Nephron progenitor cell (in vitro differentiated cells): ENCODE measurements around the gene FBXL15.
A peak's percentile ranks its signal among the peaks of the same experiment; 100 is the strongest.

Experiments used
- DNase-seq: peaks from one replicate; pipeline ENCODE4 v3.0.0; 2021
- H3K27ac Mint-ChIP-seq: 2 replicates; pipeline ENCODE4 v1.8.0; 2021; ENCODE audit warnings: mild to moderate bottlenecking, moderate library complexity, mixed read lengths
- H3K27me3 Mint-ChIP-seq: 2 replicates; pipeline ENCODE4 v1.8.0; 2021; ENCODE audit warnings: mild to moderate bottlenecking, low read depth, mixed read lengths; ENCODE audit not compliant: poor library complexity
- H3K36me3 Mint-ChIP-seq: 2 replicates; pipeline ENCODE4 v1.8.0; 2021; ENCODE audit warnings: low read depth, mixed read lengths
- H3K4me1 Mint-ChIP-seq: 2 replicates; pipeline ENCODE4 v1.8.0; 2021; ENCODE audit warnings: mixed read lengths
- H3K4me3 Mint-ChIP-seq: 2 replicates; pipeline ENCODE4 v1.8.0; 2021; ENCODE audit warnings: mild to moderate bottlenecking, moderate library complexity, mixed read lengths
- H3K9me3 Mint-ChIP-seq: 2 replicates; pipeline ENCODE4 v1.8.0; 2021; ENCODE audit warnings: mild to moderate bottlenecking, moderate library complexity, mixed read lengths
- TF ChIP-seq, protein P1 (sequence below): fragments of 200-600 bp; sonication (generic); IDR thresholded peaks from 2 replicates; pipeline ENCODE4 v1.5.0; 2021; ENCODE audit warnings: antibody characterized with exemption

The FBXL15 gene

DNA sequence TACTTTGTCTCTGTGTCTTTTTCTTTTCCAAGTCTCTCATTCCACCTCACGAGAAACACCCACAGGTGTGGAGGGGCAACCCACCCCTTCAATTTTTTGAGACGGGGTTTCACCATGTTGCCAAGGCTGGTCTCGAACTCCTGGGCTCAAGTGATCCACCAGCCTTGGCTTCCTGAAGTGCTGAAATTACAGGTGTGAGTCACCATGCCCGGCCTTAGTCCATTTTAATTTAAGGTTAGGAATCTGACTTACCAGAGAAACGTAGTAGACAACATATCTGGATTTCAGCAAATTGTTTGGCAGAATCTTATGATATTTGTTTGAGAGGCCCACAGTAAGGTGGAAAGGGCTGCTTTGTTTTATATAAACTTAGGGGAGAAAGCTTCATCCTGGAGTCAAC, 28.3 kb upstream of the FBXL15 start:
- no peak overlapping the region for H3K27ac Mint-ChIP-seq
- peaks cover 28% of the 10 kb centered on the region for H3K4me1 Mint-ChIP-seq
- TF ChIP-seq, protein P1, sequence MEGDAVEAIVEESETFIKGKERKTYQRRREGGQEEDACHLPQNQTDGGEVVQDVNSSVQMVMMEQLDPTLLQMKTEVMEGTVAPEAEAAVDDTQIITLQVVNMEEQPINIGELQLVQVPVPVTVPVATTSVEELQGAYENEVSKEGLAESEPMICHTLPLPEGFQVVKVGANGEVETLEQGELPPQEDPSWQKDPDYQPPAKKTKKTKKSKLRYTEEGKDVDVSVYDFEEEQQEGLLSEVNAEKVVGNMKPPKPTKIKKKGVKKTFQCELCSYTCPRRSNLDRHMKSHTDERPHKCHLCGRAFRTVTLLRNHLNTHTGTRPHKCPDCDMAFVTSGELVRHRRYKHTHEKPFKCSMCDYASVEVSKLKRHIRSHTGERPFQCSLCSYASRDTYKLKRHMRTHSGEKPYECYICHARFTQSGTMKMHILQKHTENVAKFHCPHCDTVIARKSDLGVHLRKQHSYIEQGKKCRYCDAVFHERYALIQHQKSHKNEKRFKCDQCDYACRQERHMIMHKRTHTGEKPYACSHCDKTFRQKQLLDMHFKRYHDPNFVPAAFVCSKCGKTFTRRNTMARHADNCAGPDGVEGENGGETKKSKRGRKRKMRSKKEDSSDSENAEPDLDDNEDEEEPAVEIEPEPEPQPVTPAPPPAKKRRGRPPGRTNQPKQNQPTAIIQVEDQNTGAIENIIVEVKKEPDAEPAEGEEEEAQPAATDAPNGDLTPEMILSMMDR: no peak
- no peak overlapping the region for H3K4me3 Mint-ChIP-seq
- H3K36me3 Mint-ChIP-seq: no peaks in the 10 kb centered on the region
- no peak for DNase-seq
- peaks cover 59% of the 10 kb centered on the region for H3K27me3 Mint-ChIP-seq
- no peaks in the 10 kb centered on the region for H3K9me3 Mint-ChIP-seq

GRCh38 chr10:102393411-102394078, 27.1 kb upstream of the FBXL15 start:
- no peak overlapping the region for H3K27ac Mint-ChIP-seq
- TF ChIP-seq, protein P1: peak; percentile 95

DNA sequence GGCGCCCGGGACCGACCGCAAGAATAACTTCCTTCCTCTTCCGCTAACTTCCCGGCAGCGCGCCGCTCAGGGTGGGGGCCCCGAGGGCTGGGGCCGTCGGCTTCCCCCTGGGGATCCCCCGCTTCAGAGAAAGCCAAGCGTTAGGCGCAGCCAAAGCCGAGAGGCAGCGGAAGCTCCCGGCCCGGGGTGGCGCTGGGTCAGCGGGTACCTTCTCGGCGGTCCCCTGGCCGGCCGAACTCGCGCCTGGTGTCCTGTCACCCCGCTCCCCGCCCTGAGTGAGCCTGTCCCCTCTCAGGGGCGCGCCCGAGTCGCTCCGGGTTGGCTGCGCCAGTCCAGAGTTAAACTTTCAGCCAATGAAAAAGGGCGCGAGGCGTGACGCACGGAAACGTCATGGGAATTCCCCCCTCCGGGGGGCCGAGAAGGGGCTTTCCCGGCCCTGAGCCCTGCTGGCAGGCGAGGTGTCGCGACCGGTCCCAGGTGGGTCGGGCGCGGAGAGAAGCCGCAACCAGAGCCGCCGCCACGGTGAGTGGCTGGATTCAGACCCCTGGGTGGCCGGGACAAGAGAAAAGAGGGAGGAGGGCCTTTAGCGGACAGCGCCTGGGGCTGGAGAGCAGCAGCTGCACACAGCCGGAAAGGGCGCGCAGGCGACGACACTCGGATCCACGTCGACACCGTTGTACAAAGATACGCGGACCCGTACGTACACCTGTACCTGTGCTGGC, 26.4 kb upstream of the FBXL15 start:
- peaks cover 28% of the 10 kb centered on the region for H3K4me1 Mint-ChIP-seq
- TF ChIP-seq, protein P1: peak; percentile 39
- peaks cover 48% of the 10 kb centered on the region for H3K27me3 Mint-ChIP-seq
- DNase-seq: peak; percentile 90
- H3K36me3 Mint-ChIP-seq: no peaks in the 10 kb centered on the region
- H3K4me3 Mint-ChIP-seq: peak overlapping the region; percentile 80
- no peaks in the 10 kb centered on the region for H3K9me3 Mint-ChIP-seq
- H3K27ac Mint-ChIP-seq: no peak overlapping the region

More at GRCh38 chr10:102393411-102394078, 27.1 kb upstream of the FBXL15 start:
- H3K9me3 Mint-ChIP-seq: no peaks in the 10 kb centered on the region
- peak overlapping the region; percentile 80 for H3K4me3 Mint-ChIP-seq
- H3K4me1 Mint-ChIP-seq: peaks cover 28% of the 10 kb centered on the region
- H3K27me3 Mint-ChIP-seq: peaks cover 55% of the 10 kb centered on the region
- no peaks in the 10 kb centered on the region for H3K36me3 Mint-ChIP-seq
- DNase-seq: no peak

- Mint-ChIP-seq H3K27me3 (peaks cover 42% of the 10 kb centered on the region), H3K36me3 (no peaks in the 10 kb centered on the region), H3K4me3 (peak overlapping the region; percentile 80), H3K4me1 (peaks cover 28% of the 10 kb centered on the region), H3K9me3 (no peaks in the 10 kb centered on the region), H3K27ac (no peak overlapping the region)
- DNase-seq: no peak
- TF ChIP-seq, protein P1: no peak
These were observed 25.7 kb upstream of the FBXL15 start for GRCh38 chr10:102394801-102395399.

- H3K9me3 Mint-ChIP-seq: no peaks in the 10 kb centered on the region
- H3K36me3 Mint-ChIP-seq: no peaks in the 10 kb centered on the region
- peaks cover 34% of the 10 kb centered on the region for H3K27me3 Mint-ChIP-seq
- peaks cover 28% of the 10 kb centered on the region for H3K4me1 Mint-ChIP-seq
- H3K4me3 Mint-ChIP-seq: peak within 1 kb of the TSS; percentile 80
- TF ChIP-seq, protein P1: no peak
- no peak within 1 kb of the TSS for H3K27ac Mint-ChIP-seq
- peak; percentile 90 for DNase-seq
These were observed 25.0 kb upstream of the FBXL15 start, which contains the start of gene NFKB2 for GRCh38 chr10:102395400-102396316. Gene NFKB2, plus strand, starts transcription at chr10:102395705. Its CDS starts 255 bp downstream, at chr10:102395960.
